SK-N-SH treated with all-trans-retinoic acid at 6 μM for 48 hours (cell line): ENCODE measurements around the gene PIEZO1.

Experiments
- ATAC-seq: fragments of 200-7000 bp; cut with Tn5 transposase; 3 replicates; pipeline ENCODE4 v1.9.1; 2020; ENCODE audit warnings: mild to moderate bottlenecking, moderate library complexity
- ARNTL ChIP-seq: fragments of 450-650 bp; formaldehyde crosslinking; IDR thresholded peaks from 2 replicates; pipeline ENCODE4 v1.5.0; 2020; ENCODE audit warnings: low read depth, mild to moderate bottlenecking, moderate library complexity, borderline replicate concordance
- BACH2 ChIP-seq: fragments of 250-450 bp; sonication (Bioruptor Pico); IDR thresholded peaks from 2 replicates; pipeline ENCODE4 v1.9.0; 2021; ENCODE audit warnings: mild to moderate bottlenecking, borderline replicate concordance
- CREB5 ChIP-seq: fragments of 250-450 bp; sonication (Bioruptor Pico); IDR thresholded peaks from 2 replicates; pipeline ENCODE4 v1.5.1; 2020; ENCODE audit warnings: low read depth, mild to moderate bottlenecking, moderate library complexity
- CSRNP3 ChIP-seq: fragments of 250-450 bp; sonication (Bioruptor Pico); IDR thresholded peaks from 2 replicates; pipeline ENCODE4 v1.5.1; 2021; ENCODE audit warnings: mild to moderate bottlenecking, moderate library complexity
- ESRRG ChIP-seq: fragments of 250-450 bp; sonication (Bioruptor Pico); IDR thresholded peaks from 2 replicates; pipeline ENCODE4 v1.6.1; 2021; ENCODE audit warnings: mild to moderate bottlenecking
- GLIS3 ChIP-seq: fragments of 250-450 bp; sonication (Bioruptor Pico); IDR thresholded peaks from 2 replicates; pipeline ENCODE4 v1.5.0; 2020; ENCODE audit warnings: mild to moderate bottlenecking, moderate library complexity
- ISL1 ChIP-seq: fragments of 250-450 bp; sonication (Bioruptor Pico); IDR thresholded peaks from 2 replicates; pipeline ENCODE4 v2.1.2; 2022; ENCODE audit warnings: mild to moderate bottlenecking, moderate library complexity
- OSR1 ChIP-seq: fragments of 250-450 bp; sonication (Bioruptor Pico); IDR thresholded peaks from 2 replicates; pipeline ENCODE4 v1.8.0; 2022; ENCODE audit warnings: moderate library complexity, mild to moderate bottlenecking, inconsistent platforms
- PATZ1 ChIP-seq: fragments of 250-450 bp; sonication (Bioruptor Pico); IDR thresholded peaks from 2 replicates; pipeline ENCODE4 v1.8.0; 2020; ENCODE audit warnings: mild to moderate bottlenecking, moderate library complexity, borderline replicate concordance
- POU6F1 ChIP-seq: fragments of 250-450 bp; sonication (Bioruptor Pico); IDR thresholded peaks from 2 replicates; pipeline ENCODE4 v1.8.0; 2021; ENCODE audit warnings: low read depth, mild to moderate bottlenecking, moderate library complexity, borderline replicate concordance
- PPARA ChIP-seq: fragments of 250-450 bp; sonication (Bioruptor Pico); IDR thresholded peaks from 2 replicates; pipeline ENCODE4 v1.5.0; 2020; ENCODE audit warnings: mild to moderate bottlenecking, borderline replicate concordance
- SNAI2 ChIP-seq: fragments of 250-450 bp; sonication (Bioruptor Pico); IDR thresholded peaks from 2 replicates; pipeline ENCODE4 v1.5.0; 2020; ENCODE audit warnings: mild to moderate bottlenecking, moderate library complexity
- TOX ChIP-seq: fragments of 250-450 bp; sonication (Bioruptor Pico); IDR thresholded peaks from 2 replicates; pipeline ENCODE4 v1.8.0; 2021; ENCODE audit warnings: mild to moderate bottlenecking, moderate library complexity, borderline replicate concordance
- TSHZ2 ChIP-seq: fragments of 250-450 bp; sonication (Bioruptor Pico); IDR thresholded peaks from 2 replicates; pipeline ENCODE4 v1.5.0; 2020; ENCODE audit warnings: mild to moderate bottlenecking, moderate library complexity
- ZC3H10 ChIP-seq: fragments of 250-450 bp; sonication (Bioruptor Pico); IDR thresholded peaks from 2 replicates; pipeline ENCODE4 v1.5.1; 2021; ENCODE audit warnings: mild to moderate bottlenecking, moderate library complexity
- ZFP3 ChIP-seq: fragments of 250-450 bp; sonication (Bioruptor Pico); IDR thresholded peaks from 2 replicates; pipeline ENCODE4 v1.5.0; 2020; ENCODE audit warnings: mild to moderate bottlenecking, moderate library complexity
- ZFP30 ChIP-seq: fragments of 450-650 bp; formaldehyde crosslinking; IDR thresholded peaks from 2 replicates; pipeline ENCODE4 v1.5.0; 2022; ENCODE audit warnings: mild to moderate bottlenecking, moderate library complexity
- ZNF70 ChIP-seq: fragments of 450-650 bp; formaldehyde crosslinking; IDR thresholded peaks from 2 replicates; pipeline ENCODE4 v1.5.0; 2020; ENCODE audit warnings: mild to moderate bottlenecking, moderate library complexity
- ZNF8 ChIP-seq: fragments of 450-650 bp; formaldehyde crosslinking; IDR thresholded peaks from 2 replicates; pipeline ENCODE4 v1.5.0; 2020; ENCODE audit warnings: mild to moderate bottlenecking, moderate library complexity

Gene PIEZO1

GRCh38 chr16:88742896-88743605 lies 42.0 kb downstream of the PIEZO1 start (continued):
- no peak for TF ChIP-seq PATZ1 (CRISPR knock-in tag)
- no peak for TF ChIP-seq CREB5
- TF ChIP-seq ZNF8 (CRISPR knock-in tag) = no peak
- TF ChIP-seq ESRRG (CRISPR knock-in tag) = no peak
- TF ChIP-seq ARNTL = no peak
- no peak for TF ChIP-seq TOX

- TF ChIP-seq ISL1 (CRISPR knock-in tag) (no peak), ARNTL (no peak), ZFP30 (CRISPR knock-in tag) (no peak), ZFP3 (CRISPR knock-in tag) (no peak), CSRNP3 (CRISPR knock-in tag) (no peak), PATZ1 (CRISPR knock-in tag) (no peak), POU6F1 (no peak), ZC3H10 (CRISPR knock-in tag) (no peak), TSHZ2 (CRISPR knock-in tag) (no peak), CREB5 (no peak), GLIS3 (CRISPR knock-in tag) (no peak), TOX (no peak), OSR1 (CRISPR knock-in tag) (no peak), SNAI2 (CRISPR knock-in tag) (no peak), ZNF70 (CRISPR knock-in tag) (no peak), PPARA (CRISPR knock-in tag) (no peak), BACH2 (no peak), ZNF8 (CRISPR knock-in tag) (no peak)
These were observed 43.7 kb downstream of the PIEZO1 start for GRCh38 chr16:88741368-88741767.

More at GRCh38 chr16:88741368-88741767, 43.7 kb downstream of the PIEZO1 start:
- no peak for ATAC-seq
